ENCODE data around the gene RRP1. TPM values are rescaled to one million over a fixed set of nuclear protein-coding genes. Genes with fewer than 3 reads are reported as not detected.
"Not testable (repeated sequence)": the region's sequence is repeated elsewhere in the genome, so short reads cannot be mapped to it uniquely, and the experiment has no call there.

Gene RRP1
- total and polyA plus RNA-seq, 9 donors, result 8.5 to 29.3 (median 22.6) TPM

GRCh38 chr21:43836616-43837015, 47.2 kb downstream of the RRP1 start:
- Histone ChIP-seq H3K9me3 (no peaks in the 10 kb centered on the region), H3K36me3 (no peaks in the 10 kb centered on the region), H3K27ac (no peak overlapping the region), H3K27me3 (no peaks in the 10 kb centered on the region), H3K4me1 (ENCODE audit: insufficient read depth) (no peaks in the 10 kb centered on the region), H3K4me3 (no peak overlapping the region)
- DNase-seq, result no peak
- 77 to 79% (median 77%) methylated on average over 6 of the region's 6 CpGs for WGBS, 3 donors
- intact Hi-C loops (cut with DNase I), result no loop called here
- TF ChIP-seq POLR2A (IDR thresholded peaks at IDR 0.05) (no peak), EP300 (IDR thresholded peaks at IDR 0.05) (no peak)
- TF ChIP-seq, protein P1, sequence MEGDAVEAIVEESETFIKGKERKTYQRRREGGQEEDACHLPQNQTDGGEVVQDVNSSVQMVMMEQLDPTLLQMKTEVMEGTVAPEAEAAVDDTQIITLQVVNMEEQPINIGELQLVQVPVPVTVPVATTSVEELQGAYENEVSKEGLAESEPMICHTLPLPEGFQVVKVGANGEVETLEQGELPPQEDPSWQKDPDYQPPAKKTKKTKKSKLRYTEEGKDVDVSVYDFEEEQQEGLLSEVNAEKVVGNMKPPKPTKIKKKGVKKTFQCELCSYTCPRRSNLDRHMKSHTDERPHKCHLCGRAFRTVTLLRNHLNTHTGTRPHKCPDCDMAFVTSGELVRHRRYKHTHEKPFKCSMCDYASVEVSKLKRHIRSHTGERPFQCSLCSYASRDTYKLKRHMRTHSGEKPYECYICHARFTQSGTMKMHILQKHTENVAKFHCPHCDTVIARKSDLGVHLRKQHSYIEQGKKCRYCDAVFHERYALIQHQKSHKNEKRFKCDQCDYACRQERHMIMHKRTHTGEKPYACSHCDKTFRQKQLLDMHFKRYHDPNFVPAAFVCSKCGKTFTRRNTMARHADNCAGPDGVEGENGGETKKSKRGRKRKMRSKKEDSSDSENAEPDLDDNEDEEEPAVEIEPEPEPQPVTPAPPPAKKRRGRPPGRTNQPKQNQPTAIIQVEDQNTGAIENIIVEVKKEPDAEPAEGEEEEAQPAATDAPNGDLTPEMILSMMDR (IDR thresholded peaks at IDR 0.05), result no peak

- no peaks in the 10 kb centered on the region for H3K9me3 ChIP-seq
- H3K27ac ChIP-seq, result no peak overlapping the region
- no peaks in the 10 kb centered on the region for H3K36me3 ChIP-seq
- no peak for DNase-seq
- intact Hi-C loops (cut with DNase I), result no loop called here
- no peak overlapping the region for H3K4me3 ChIP-seq
- H3K4me1 ChIP-seq (ENCODE audit: insufficient read depth), result no peaks in the 10 kb centered on the region
- no peak for TF ChIP-seq EP300 (IDR thresholded peaks at IDR 0.05)
- TF ChIP-seq, protein P1 (IDR thresholded peaks at IDR 0.05), result no peak
- TF ChIP-seq POLR2A (IDR thresholded peaks at IDR 0.05), result no peak
- H3K27me3 ChIP-seq, result no peaks in the 10 kb centered on the region
- WGBS, 3 donors, result 92 to 97% (median 92%) methylated on average over 3 of the region's 3 CpGs
Observed at GRCh38 chr21:43840259-43840658, 50.9 kb downstream of the RRP1 start.

DNA sequence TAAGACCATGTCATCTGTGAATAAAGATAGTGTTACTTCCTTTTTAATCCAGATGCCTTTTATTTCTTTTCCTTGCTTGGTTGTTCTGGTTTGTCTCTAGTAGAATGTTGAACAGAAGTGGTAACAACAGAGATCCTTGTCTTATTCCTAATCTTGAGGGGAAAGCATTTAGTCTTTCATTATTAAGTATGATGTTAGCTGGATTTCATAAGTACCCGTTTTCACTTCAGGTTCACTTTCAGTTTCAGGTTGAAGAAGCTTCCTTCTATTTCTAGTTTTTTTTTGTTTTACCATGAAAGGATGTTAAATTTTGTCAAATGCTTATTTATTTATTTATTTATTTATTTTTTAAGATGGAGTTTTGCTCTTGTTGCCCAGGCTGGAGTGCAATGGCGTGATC, 53.4 kb downstream of the RRP1 start:
- Histone ChIP-seq H3K9me3 (no peaks in the 10 kb centered on the region), H3K4me1 (ENCODE audit: insufficient read depth) (no peaks in the 10 kb centered on the region), H3K27me3 (no peaks in the 10 kb centered on the region), H3K27ac (no peak overlapping the region), H3K4me3 (no peak overlapping the region), H3K36me3 (no peaks in the 10 kb centered on the region)
- intact Hi-C loops (cut with DNase I), result no loop called here
- TF ChIP-seq, protein P1 (IDR thresholded peaks at IDR 0.05), result no peak
- TF ChIP-seq POLR2A (IDR thresholded peaks at IDR 0.05), result no peak
- no peak for TF ChIP-seq EP300 (IDR thresholded peaks at IDR 0.05)
- DNase-seq, result no peak
- 58 to 65% (median 58%) methylated on average over 2 of the region's 2 CpGs for WGBS, 3 donors

DNA sequence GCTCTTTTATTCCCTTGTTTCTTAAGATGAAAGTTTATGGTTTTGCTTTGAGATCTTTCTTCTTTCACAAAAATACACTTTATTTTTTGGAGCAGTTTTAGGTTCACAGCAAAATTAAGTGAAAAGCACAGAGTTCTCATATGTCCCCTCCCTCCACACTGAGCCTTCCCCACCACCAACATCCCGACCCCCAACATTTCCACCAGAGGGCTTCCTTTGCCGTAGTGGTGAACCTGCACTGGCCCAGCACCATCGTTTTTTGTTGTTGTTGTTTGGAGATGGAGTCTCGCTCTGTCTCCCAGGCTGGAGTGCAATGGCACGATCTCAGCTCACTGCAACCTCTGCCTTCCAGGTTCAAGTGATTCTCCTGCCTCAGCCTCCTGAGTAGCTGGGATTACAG, 55.5 kb downstream of the RRP1 start:
- intact Hi-C loops (cut with DNase I); DNase-seq; H3K4me3 ChIP-seq; H3K4me1 ChIP-seq (ENCODE audit: insufficient read depth); H3K27me3 ChIP-seq; H3K9me3 ChIP-seq; H3K36me3 ChIP-seq; H3K27ac ChIP-seq: not testable (repeated sequence)
- WGBS, 3 donors, result 43 to 60% (median 51%) methylated on average over 5 of the region's 5 CpGs

DNA sequence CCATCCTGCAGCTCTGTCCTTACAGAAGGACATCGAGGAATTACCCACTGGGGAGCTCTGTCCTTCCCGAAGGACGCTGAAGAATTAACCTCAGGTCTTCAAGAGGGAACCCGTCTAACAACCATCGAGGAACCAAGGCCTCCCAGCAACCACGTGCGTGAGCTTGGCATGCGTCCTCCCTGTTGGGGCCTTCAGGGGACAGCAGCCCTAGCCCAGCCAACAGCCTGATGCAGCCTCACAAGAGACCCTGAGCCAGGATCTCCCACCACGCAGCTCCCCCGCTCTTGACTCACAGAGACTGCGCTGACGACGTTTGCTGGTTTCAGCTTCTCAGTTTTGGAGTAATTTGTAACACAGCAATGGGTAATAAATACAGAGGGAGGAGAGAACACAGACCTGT, 56.0 kb downstream of the RRP1 start:
- Histone ChIP-seq H3K9me3 (no peaks in the 10 kb centered on the region), H3K4me1 (ENCODE audit: insufficient read depth) (no peaks in the 10 kb centered on the region), H3K36me3 (no peaks in the 10 kb centered on the region), H3K27ac (no peak overlapping the region), H3K4me3 (no peak overlapping the region), H3K27me3 (no peaks in the 10 kb centered on the region)
- TF ChIP-seq EP300 (IDR thresholded peaks at IDR 0.05), result no peak
- TF ChIP-seq, protein P1 (IDR thresholded peaks at IDR 0.05), result no peak
- intact Hi-C loops (cut with DNase I), result no loop called here
- DNase-seq, result no peak
- 87 to 91% (median 89%) methylated on average over 13 of the region's 13 CpGs for WGBS, 3 donors
